H1 (cell line): ENCODE measurements around the gene ALDH3B1. TPM values are rescaled to one million over a fixed set of nuclear protein-coding genes. Genes with fewer than 3 reads are reported as not detected.

Experiments
- CTCF ChIA-PET: fragments of 300-600 bp; sonication (Branson Sonifier 250); formaldehyde crosslinking; loops from one replicate; lab custom pipeline; 2021; ENCODE audit not compliant: partially characterized antibody; lab: Charles Lee
- POLR2A ChIA-PET: fragments of 300-600 bp; sonication (Branson Sonifier 250); formaldehyde crosslinking; loops from one replicate; lab custom pipeline; 2021; ENCODE audit warnings: inconsistent platforms; ENCODE audit not compliant: partially characterized antibody; lab: Charles Lee
- DNase-seq, 2 experiments: peaks; one replicate each; pipeline versions ENCODE4 v3.0.0 to v3.0.0-alpha.2; 2010 to 2022; ENCODE audit warnings: low spot score in 2 of 2, low read depth in 1 of 2, mixed read lengths in 1 of 2
- FAIRE-seq: peaks from 2 replicates; lab custom pipeline; 2011; peaks lifted over from hg19 to GRCh38; lab: Jason Lieb, UNC
- H2AFZ ChIP-seq: 2 replicates; pipeline ENCODE4 v1.8.1; 2012; ENCODE audit warnings: low read length, inconsistent platforms
- H2AK5ac ChIP-seq: 2 replicates; pipeline ENCODE4 v1.6.1; 2013; ENCODE audit warnings: low read depth, low read length
- H2BK120ac ChIP-seq: replicated peaks from 2 replicates; pipeline ENCODE3; 2013; ENCODE audit warnings: low read depth, low read length, inconsistent platforms
- H2BK12ac ChIP-seq: 2 replicates; pipeline ENCODE4 v1.6.1; 2013; ENCODE audit warnings: low read depth, low read length
- H2BK15ac ChIP-seq: 2 replicates; pipeline ENCODE4 v1.6.1; 2013; ENCODE audit warnings: low read length
- H2BK20ac ChIP-seq: 2 replicates; pipeline ENCODE4 v1.6.1; 2013; ENCODE audit warnings: low read length
- H2BK5ac ChIP-seq: 2 replicates; pipeline ENCODE4 v1.6.1; 2013; ENCODE audit warnings: low read depth, low read length
- H3K14ac ChIP-seq: 2 replicates; pipeline ENCODE4 v1.6.1; 2013; ENCODE audit warnings: inconsistent platforms; ENCODE audit not compliant: insufficient read length
- H3K18ac ChIP-seq: 2 replicates; pipeline ENCODE4 v1.6.1; 2013; ENCODE audit warnings: low read length; ENCODE audit errors: extremely low read depth
- H3K23ac ChIP-seq: 2 replicates; pipeline ENCODE4 v1.6.1; 2013; ENCODE audit warnings: inconsistent platforms; ENCODE audit not compliant: insufficient read length
- H3K23me2 ChIP-seq: 2 replicates; pipeline ENCODE4 v1.6.1; 2013; ENCODE audit warnings: low read depth, low read length
- H3K27ac ChIP-seq: 2 replicates; pipeline ENCODE4 v1.6.1; 2011; ENCODE audit warnings: low read depth, low read length, inconsistent platforms
- H3K27me3 ChIP-seq, 4 experiments: replicated peaks in 1 of 4; 1 replicate in 1 of 4; 2 replicates in 3 of 4; pipeline versions ENCODE4 v1.6.1 to v1.8.1; 2011 to 2013; ENCODE audit warnings: low read length in 3 of 4, mild to moderate bottlenecking in 3 of 4, inconsistent platforms in 2 of 4, mixed read lengths in 2 of 4, moderate library complexity in 1 of 4; ENCODE audit not compliant: control insufficient read depth in 3 of 4, insufficient read depth in 3 of 4; ENCODE audit errors: extremely low read depth in 1 of 4
- H3K36me3 ChIP-seq, 4 experiments: 2 replicates each; pipeline versions ENCODE4 v1.6.1 to v1.8.1; 2011 to 2013; ENCODE audit warnings: mild to moderate bottlenecking in 4 of 4, low read length in 3 of 4, moderate library complexity in 2 of 4, control low read depth in 1 of 4, inconsistent platforms in 1 of 4; ENCODE audit not compliant: insufficient read depth in 4 of 4, control insufficient read depth in 2 of 4
- H3K4ac ChIP-seq: replicated peaks from 2 replicates; pipeline ENCODE3; 2013; ENCODE audit warnings: low read length, low read depth, mixed read lengths, inconsistent platforms; ENCODE audit not compliant: insufficient read length
- H3K4me1 ChIP-seq, 4 experiments: replicated peaks in 1 of 4; 1 replicate in 1 of 4; 2 replicates in 3 of 4; pipeline versions ENCODE4 v1.6.1 to v1.8.1; 2011 to 2013; ENCODE audit warnings: low read length in 3 of 4, inconsistent platforms in 2 of 4, mixed read lengths in 1 of 4; ENCODE audit not compliant: insufficient read depth in 4 of 4, control insufficient read depth in 3 of 4
- H3K4me2 ChIP-seq, 2 experiments: 2 replicates each; pipeline versions ENCODE4 v1.6.1 to v1.8.1; 2011 to 2013; ENCODE audit warnings: low read depth in 2 of 2, low read length in 2 of 2, control low read depth in 1 of 2, inconsistent platforms in 1 of 2, mild to moderate bottlenecking in 1 of 2; ENCODE audit not compliant: insufficient read depth in 1 of 2
- H3K4me3 ChIP-seq, 4 experiments: fragments of 200-600, 300-600 bp in 1 of 4; sonication (generic), shearing (Covaris generic), sonication (Bioruptor Twin) in 1 of 4; 2 replicates each; pipeline versions ENCODE4 v1.5.1 to v1.8.1; 2011 to 2016; ENCODE audit warnings: low read length in 4 of 4, low read depth in 3 of 4, control low read depth in 2 of 4, inconsistent platforms in 2 of 4, mild to moderate bottlenecking in 2 of 4, mixed read lengths in 1 of 4, moderate library complexity in 1 of 4; ENCODE audit not compliant: insufficient read depth in 2 of 4; ENCODE audit errors: extremely low read depth in 1 of 4
- H3K56ac ChIP-seq: replicated peaks from 2 replicates; pipeline ENCODE3; 2013; ENCODE audit warnings: low read depth, mild to moderate bottlenecking, mixed read lengths, low read length, inconsistent platforms; ENCODE audit not compliant: insufficient read length
- H3K79me1 ChIP-seq: 2 replicates; pipeline ENCODE4 v1.6.1; 2013; ENCODE audit warnings: low read depth, low read length, control low read depth
- H3K79me2 ChIP-seq, 2 experiments: 2 replicates each; pipeline versions ENCODE4 v1.6.1 to v1.8.1; 2012 to 2013; ENCODE audit warnings: low read length in 2 of 2, mild to moderate bottlenecking in 2 of 2, inconsistent platforms in 1 of 2; ENCODE audit not compliant: insufficient read depth in 2 of 2, control insufficient read depth in 1 of 2
- H3K9ac ChIP-seq, 4 experiments: replicated peaks in 1 of 4; 1 replicate in 1 of 4; 2 replicates in 3 of 4; pipeline versions ENCODE4 v1.6.1 to v1.8.1; 2011 to 2013; ENCODE audit warnings: low read depth in 3 of 4, low read length in 3 of 4, control low read depth in 2 of 4, mild to moderate bottlenecking in 2 of 4, moderate library complexity in 2 of 4, inconsistent platforms in 1 of 4; ENCODE audit errors: extremely low read depth in 1 of 4
- H3K9me3 ChIP-seq, 2 experiments: 2 replicates each; pipeline versions ENCODE4 v1.6.1 to v1.8.1; 2012 to 2013; ENCODE audit warnings: mild to moderate bottlenecking in 2 of 2, moderate library complexity in 2 of 2, control low read depth in 1 of 2, inconsistent platforms in 1 of 2, low read depth in 1 of 2, low read length in 1 of 2, mixed read lengths in 1 of 2; ENCODE audit not compliant: insufficient read depth in 2 of 2
- H4K20me1 ChIP-seq, 2 experiments: replicated peaks in 1 of 2; 2 replicates each; pipeline versions ENCODE3 to v1.8.1; 2011 to 2013; ENCODE audit warnings: inconsistent platforms in 2 of 2, low read length in 2 of 2, mild to moderate bottlenecking in 1 of 2; ENCODE audit not compliant: insufficient read depth in 2 of 2, control insufficient read depth in 1 of 2
- H4K5ac ChIP-seq: 2 replicates; pipeline ENCODE4 v1.6.1; 2013; ENCODE audit warnings: low read length, low read depth, mixed read lengths, inconsistent platforms; ENCODE audit not compliant: insufficient read length
- H4K8ac ChIP-seq: 2 replicates; pipeline ENCODE4 v1.8.0; 2013; ENCODE audit warnings: mild to moderate bottlenecking, moderate library complexity, low read length, inconsistent platforms; ENCODE audit not compliant: insufficient read depth; ENCODE audit errors: extremely low read depth
- H4K91ac ChIP-seq: replicated peaks from 2 replicates; pipeline ENCODE3; 2013; ENCODE audit warnings: low read length, mixed read lengths, inconsistent platforms; ENCODE audit not compliant: insufficient read length
- ATF2 ChIP-seq: IDR thresholded peaks from 2 replicates; pipeline ENCODE4 v1.6.1; 2012; ENCODE audit warnings: low read length, inconsistent platforms
- CBX8 ChIP-seq: fragments of 300-800, 300-1000 bp; sonication (generic); IDR thresholded peaks from 2 replicates; pipeline ENCODE4 v1.7.1; 2016; ENCODE audit warnings: low read depth, low read length, borderline replicate concordance
- CTBP2 ChIP-seq: IDR thresholded peaks from 2 replicates; pipeline ENCODE4 v1.7.0; 2011; ENCODE audit warnings: borderline replicate concordance, mild to moderate bottlenecking, moderate library complexity, mixed read lengths, low read length; ENCODE audit not compliant: insufficient read depth, insufficient read length
- EGR1 ChIP-seq: IDR thresholded peaks from 2 replicates; pipeline ENCODE4 v1.6.1; 2011; ENCODE audit warnings: low read depth, low read length, borderline replicate concordance
- FOSL1 ChIP-seq: IDR thresholded peaks from 2 replicates; pipeline ENCODE4 v1.6.1; 2011; ENCODE audit warnings: mild to moderate bottlenecking, low read depth, low read length, moderate library complexity; ENCODE audit not compliant: insufficient read depth
- GTF2F1 ChIP-seq: IDR thresholded peaks from 2 replicates; pipeline ENCODE4 v1.6.1; 2012; ENCODE audit warnings: low read depth, low read length, improper control_type of control experiment, borderline replicate concordance
- SIRT6 ChIP-seq: IDR thresholded peaks from one replicate; pipeline ENCODE4 v1.7.1; 2012; ENCODE audit warnings: low read length, inconsistent platforms
- SRF ChIP-seq: IDR thresholded peaks from 2 replicates; pipeline ENCODE4 v1.6.1; 2011; ENCODE audit warnings: mild to moderate bottlenecking, low read depth, low read length, moderate library complexity
- SUZ12 ChIP-seq: fragments of 200-600 bp; sonication (generic); IDR thresholded peaks from 2 replicates; pipeline ENCODE4 v1.6.1; 2012; ENCODE audit warnings: mild to moderate bottlenecking, inconsistent platforms, low read length, moderate library complexity, mixed read lengths
- WGBS, 2 experiments: shearing (Covaris generic) in 1 of 2; methylation state at CpG; one replicate each; pipeline versions ENCODE4 v1.1.6 to v1.1.7; 2013 to 2015; ENCODE audit warnings: low lambda C conversion rate in 2 of 2, mixed read lengths in 2 of 2, inconsistent platforms in 1 of 2, low coverage in 1 of 2, missing lambda C conversion rate in 1 of 2; ENCODE audit not compliant: insufficient replicate concordance in 2 of 2, insufficient coverage in 1 of 2, insufficient read length in 1 of 2; ENCODE audit errors: extremely low coverage in 1 of 2, missing lambda C conversion rate in 1 of 2; 5-methylcytosine and 5-hydroxymethylcytosine counted together
- polyA plus RNA-seq, 7 experiments: library from polyadenylated mRNA; depleted of rRNA in 3 of 7; stranded (reverse) in 5 of 7; unstranded in 2 of 7; fragments of >200 nt in 5 of 7; fragments of 200-250 nt in 2 of 7; gene quantifications; 1 replicate in 5 of 7; 2 replicates in 1 of 7; 4 replicates in 1 of 7; pipeline versions ENCODE4 v1.2.1 to v1.2.3, GENCODE V29; 2011 to 2013; ENCODE audit warnings: missing spikeins in 2 of 7, mixed read lengths in 2 of 7
- total RNA-seq: library from RNA; stranded (reverse); fragmentation: NEBNext Ultra II Directional; extraction: Animal tissue kit (Norgen Biotek cat#: 25700); gene quantifications from 2 replicates; pipeline ENCODE4 v1.2.1, GENCODE V29; 2021

Gene ALDH3B1
- total and polyA plus RNA-seq, 2 of the 8 experiments (the other 6 are each of a cell fraction or from before 2014, with no cell fraction given), result 0.32 to 0.47 TPM

GRCh38 chr11:68026391-68027105, 16.4 kb downstream of the ALDH3B1 start:
- H3K27me3 ChIP-seq, result no peaks in the 10 kb centered on the region
- H3K9ac ChIP-seq, result no peak overlapping the region
- no peak overlapping the region for H3K23ac ChIP-seq
- no peak overlapping the region for H2BK12ac ChIP-seq
- H4K8ac ChIP-seq, result no peak overlapping the region
- H2BK5ac ChIP-seq, result no peak overlapping the region
- no peak overlapping the region for H3K4ac ChIP-seq
- H3K56ac ChIP-seq, result no peak overlapping the region
- H3K36me3 ChIP-seq, result no peaks in the 10 kb centered on the region
- no peak overlapping the region for H2AK5ac ChIP-seq
- H3K23me2 ChIP-seq, result peaks cover 3% of the 10 kb centered on the region; the same call in 1 of the 2 replicates
- no peaks in the 10 kb centered on the region for H4K20me1 ChIP-seq
- no peak overlapping the region for H2BK20ac ChIP-seq
- DNase-seq (no peak), FAIRE-seq (no peak)
- no peak overlapping the region for H4K91ac ChIP-seq
- H2BK15ac ChIP-seq, result no peak overlapping the region
- POLR2A ChIA-PET, result interaction anchor here (0.6 to 1.7 kb wide), 5 partner anchors 9 to 26 kb away, joined by 3 to 5 read pairs (median 4); partner anchors contain the start of gene TCIRG1
- no peaks in the 10 kb centered on the region for H3K9me3 ChIP-seq
- H3K27ac ChIP-seq, result no peak overlapping the region
- no peak overlapping the region for H2AFZ ChIP-seq
- H3K14ac ChIP-seq, result no peak overlapping the region
- CTCF ChIA-PET, result interaction anchor here (1.1 to 1.3 kb wide), 4 partner anchors 8 to 183 kb away, joined by 3 to 4 read pairs (median 4); no protein-coding TSS in a partner anchor
- 96% methylated on average over 12 of the region's 18 CpGs; no CpG with 5 or more reads in 1 of the 2 experiments for WGBS, 2 experiments
- peaks cover 0 to 8% of the 10 kb centered on the region in 2 experiments; a peak in 2 of 4 replicates for H3K79me2 ChIP-seq
- peaks cover 7% of the 10 kb centered on the region; the same call in 1 of the 2 replicates for H3K79me1 ChIP-seq
- H4K5ac ChIP-seq, result no peak overlapping the region
- H3K4me1 ChIP-seq, result peaks cover 0 to 7% (median 4%) of the 10 kb centered on the region in 4 experiments; a peak in 5 of 7 replicates
- no peak overlapping the region for H2BK120ac ChIP-seq
- H3K4me3 ChIP-seq, result no peak overlapping the region
- H3K4me2 ChIP-seq, result no peak overlapping the region
- no peak overlapping the region for H3K18ac ChIP-seq
- TF ChIP-seq ATF2 (no peak), CBX8 (no peak), SRF (no peak), GTF2F1 (no peak), CTBP2 (no peak), SIRT6 (no peak), EGR1 (no peak), SUZ12 (no peak), FOSL1 (no peak)
